Nucleus accumbens (tissue), 56 donors: ENCODE measurements around the gene DHDH.
"Not testable (repeated sequence)": the region's sequence is repeated elsewhere in the genome, so short reads cannot be mapped to it uniquely, and the experiment has no call there.

Source experiments
- DNase-seq, 56 donors: peaks; one replicate each; lab custom pipeline; 2025; lab: John Stamatoyannopoulos, UW

DHDH gene

GRCh38 chr19:48933382-48933932 is at the start of gene DHDH:
Gene DHDH, plus strand, starts transcription at chr19:48933699. Its CDS starts 23 bp downstream, at chr19:48933722.
- peak in 45 of 56 donors; percentile 4 to 88 (median 56) for DNase-seq

GRCh38 chr19:48883726-48884125 is 49.8 kb upstream of the DHDH start:
- no peak for DNase-seq

GRCh38 chr19:48887861-48888612 is 45.5 kb upstream of the DHDH start:
- DNase-seq: no peak

- DNase-seq: not testable (repeated sequence)
Measured at GRCh38 chr19:48889496-48889895, 44.0 kb upstream of the DHDH start.

- no peak for DNase-seq
Measured at GRCh38 chr19:48890551-48890950, 42.9 kb upstream of the DHDH start.

- no peak for DNase-seq
Measured at GRCh38 chr19:48895226-48895625, 38.3 kb upstream of the DHDH start.

GRCh38 chr19:48896191-48896720 is 37.2 kb upstream of the DHDH start:
- peak in 37 of 56 donors; percentile 3 to 78 (median 24) for DNase-seq

GRCh38 chr19:48897181-48897580 is 36.3 kb upstream of the DHDH start:
- no peak for DNase-seq

- DNase-seq: not testable (repeated sequence)
Measured at GRCh38 chr19:48899386-48899749, 34.1 kb upstream of the DHDH start.

- peak; percentile 71 to 100 (median 98) for DNase-seq
Measured at GRCh38 chr19:48899781-48900476, 33.6 kb upstream of the DHDH start, which contains the start of gene NUCB1. Gene NUCB1, plus strand, starts transcription at chr19:48900312. Its CDS starts 485 bp downstream, at chr19:48900797.

GRCh38 chr19:48900477-48901406 is 32.8 kb upstream of the DHDH start:
- DNase-seq: peak in 6 of 56 donors; percentile 14 to 34 (median 24)

GRCh38 chr19:48902291-48902690 is 31.2 kb upstream of the DHDH start:
- DNase-seq: not testable (repeated sequence)

GRCh38 chr19:48903788-48904187 is 29.7 kb upstream of the DHDH start:
- not testable (repeated sequence) for DNase-seq

- no peak for DNase-seq
Measured at GRCh38 chr19:48905664-48906063, 27.8 kb upstream of the DHDH start.

- no peak for DNase-seq
Measured at GRCh38 chr19:48906324-48906723, 27.2 kb upstream of the DHDH start.

- no peak for DNase-seq
Measured at GRCh38 chr19:48907671-48908070, 25.8 kb upstream of the DHDH start.

- not testable (repeated sequence) for DNase-seq
Measured at GRCh38 chr19:48909424-48910077, 23.9 kb upstream of the DHDH start.

GRCh38 chr19:48910803-48911202 is 22.7 kb upstream of the DHDH start:
- DNase-seq: no peak

GRCh38 chr19:48913114-48913889 is 20.2 kb upstream of the DHDH start:
- DNase-seq: no peak
